GM19240 (cell line): ENCODE data around the gene LCTL.

Experiments
- DNase-seq: peaks from one replicate; pipeline ENCODE4 v3.0.0; 2011; ENCODE audit warnings: low spot score; ENCODE audit not compliant: insufficient read length

Gene LCTL

DNA sequence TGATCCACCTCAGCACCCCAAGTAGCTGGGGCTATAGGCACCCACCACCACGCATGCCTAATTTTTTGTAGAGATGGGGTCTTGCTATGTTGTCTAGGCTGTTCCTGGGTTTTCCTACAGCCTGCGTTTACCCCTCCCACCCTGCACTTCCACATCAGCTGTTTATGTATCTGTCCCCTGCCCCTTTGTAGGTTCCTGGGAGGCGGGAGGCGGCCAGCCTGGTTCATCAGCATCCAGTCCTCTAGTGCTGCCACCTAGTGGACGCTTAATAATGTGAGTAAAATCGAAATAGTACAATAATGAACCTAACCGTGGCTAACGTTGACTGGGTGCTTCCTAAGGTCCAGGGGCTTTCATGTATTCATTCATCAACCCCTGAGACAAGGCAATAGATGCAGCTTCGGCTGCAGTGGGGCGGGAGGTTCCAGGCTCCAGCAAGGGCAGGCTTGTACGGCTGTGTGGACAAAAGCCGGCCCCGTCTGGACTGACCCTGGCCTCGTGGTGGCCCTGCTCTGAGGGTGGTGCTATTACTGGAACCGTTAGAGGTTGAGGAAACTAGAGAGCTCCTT, 1.2 kb upstream of the LCTL start:
- peak; percentile 65 for DNase-seq

DNA sequence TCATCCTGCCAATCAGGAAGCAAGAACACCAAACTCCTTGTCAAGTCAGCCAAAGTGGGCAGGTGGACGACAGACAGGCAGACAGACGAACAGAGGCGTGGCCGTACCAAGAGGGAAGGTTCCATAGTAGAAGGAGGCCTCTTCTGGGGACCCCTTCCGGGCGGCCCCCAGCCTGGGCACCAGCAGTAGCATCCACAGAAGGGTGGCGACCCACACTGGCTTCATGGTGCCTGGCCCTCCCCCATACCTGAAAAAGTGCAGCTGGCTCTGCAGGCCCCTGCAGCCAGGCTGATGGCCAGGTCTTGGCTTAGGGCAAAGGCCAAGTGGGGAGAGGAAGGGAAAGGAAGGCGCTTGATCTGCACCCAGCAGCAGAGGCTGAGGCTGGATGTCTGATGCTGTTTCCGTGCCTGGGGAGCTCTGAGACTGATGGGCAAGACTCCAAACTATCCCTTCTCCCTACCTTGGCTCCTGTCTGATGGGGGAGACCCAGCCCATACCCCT, 607 bp downstream of the LCTL start:
- no peak for DNase-seq

DNA sequence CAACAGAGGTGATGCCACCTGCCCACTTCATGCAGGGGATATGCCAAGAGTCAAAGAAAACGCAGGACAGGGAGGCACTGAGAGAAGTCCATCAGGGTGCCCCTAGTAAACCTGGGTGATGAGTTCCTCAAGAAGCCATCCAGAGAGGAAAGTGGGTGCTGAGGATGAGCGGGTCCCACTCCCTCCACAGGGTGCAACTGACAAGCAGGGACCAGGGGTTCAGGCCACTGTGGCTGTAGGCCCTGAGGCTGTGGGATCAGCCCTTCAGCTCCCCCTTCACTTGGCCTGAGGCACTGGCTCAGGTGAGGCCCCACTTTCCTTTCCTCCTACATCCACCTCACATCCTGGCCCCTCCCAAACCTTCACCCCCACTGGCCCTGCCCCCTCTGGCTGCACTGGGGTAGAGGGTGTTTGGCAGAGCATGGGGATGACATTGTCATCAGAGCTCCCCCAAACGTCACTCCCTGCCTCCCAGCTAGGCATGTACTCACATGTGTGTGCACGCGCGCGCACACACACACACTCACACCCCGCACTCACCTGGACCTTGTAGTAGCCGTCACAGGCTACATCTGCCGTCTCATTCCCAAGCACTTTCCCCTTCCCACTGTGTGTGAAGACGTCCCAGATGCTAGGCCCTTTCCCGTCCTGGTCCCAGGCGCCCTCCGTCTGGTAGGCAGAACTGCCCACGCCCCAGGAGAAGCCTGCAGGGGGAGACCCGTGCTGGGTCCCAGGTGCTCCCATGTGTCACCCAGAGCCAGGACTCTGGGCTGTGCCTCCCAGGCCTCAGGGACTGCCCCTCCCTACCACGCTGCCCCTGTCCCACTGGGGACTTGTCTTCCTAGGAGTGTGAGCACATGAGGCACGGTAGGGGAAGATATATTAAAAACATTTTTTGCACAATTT, 1.4 kb downstream of the LCTL start:
- DNase-seq, result no peak

DNA sequence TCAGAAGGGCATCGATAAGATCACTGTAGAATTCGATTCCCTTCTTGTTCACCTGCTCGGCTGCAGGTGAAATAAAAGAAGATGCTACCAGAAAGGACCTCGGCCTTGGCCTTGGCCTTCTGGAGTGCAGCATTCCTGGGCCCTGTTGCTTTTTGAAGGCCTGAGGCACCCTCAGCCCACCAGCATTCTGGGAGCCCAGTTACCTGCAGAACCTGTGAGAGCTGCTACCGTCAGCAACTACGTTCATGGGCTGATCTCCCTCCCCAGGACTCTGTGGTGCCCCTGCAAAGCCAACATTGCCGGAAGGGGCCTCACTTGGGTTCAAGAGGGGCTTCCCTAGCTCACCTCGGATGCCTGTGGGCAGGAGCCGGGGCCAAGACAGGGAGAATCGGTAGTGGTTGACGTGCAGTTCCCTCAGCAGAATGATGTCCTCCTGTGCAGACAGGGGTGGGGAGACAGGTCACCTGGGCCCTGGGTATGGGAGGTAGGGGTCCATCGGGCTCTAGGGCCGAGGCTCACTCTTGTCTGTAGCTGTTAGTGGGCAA, 2.2 kb downstream of the LCTL start:
- no peak for DNase-seq

DNA sequence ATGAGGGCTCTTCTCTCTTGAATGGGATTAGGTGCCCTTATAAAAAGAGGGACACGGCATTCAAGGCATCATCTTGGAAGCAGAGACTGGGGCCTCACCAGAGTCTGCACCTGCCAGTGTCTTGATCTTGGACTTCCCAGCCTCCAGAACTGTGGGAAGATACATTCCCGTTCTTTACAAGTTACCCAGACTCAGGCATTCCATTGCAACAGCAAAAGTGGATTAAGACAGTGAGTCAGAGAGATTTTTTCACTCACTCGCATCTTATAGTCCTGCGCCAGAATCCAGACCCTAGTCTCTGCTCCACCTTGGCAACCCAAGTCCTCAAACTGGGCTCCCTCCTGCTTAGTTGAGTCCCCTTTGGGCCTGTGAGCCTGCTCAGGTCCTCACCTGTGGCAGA, 2.7 kb downstream of the LCTL start:
- no peak for DNase-seq

DNA sequence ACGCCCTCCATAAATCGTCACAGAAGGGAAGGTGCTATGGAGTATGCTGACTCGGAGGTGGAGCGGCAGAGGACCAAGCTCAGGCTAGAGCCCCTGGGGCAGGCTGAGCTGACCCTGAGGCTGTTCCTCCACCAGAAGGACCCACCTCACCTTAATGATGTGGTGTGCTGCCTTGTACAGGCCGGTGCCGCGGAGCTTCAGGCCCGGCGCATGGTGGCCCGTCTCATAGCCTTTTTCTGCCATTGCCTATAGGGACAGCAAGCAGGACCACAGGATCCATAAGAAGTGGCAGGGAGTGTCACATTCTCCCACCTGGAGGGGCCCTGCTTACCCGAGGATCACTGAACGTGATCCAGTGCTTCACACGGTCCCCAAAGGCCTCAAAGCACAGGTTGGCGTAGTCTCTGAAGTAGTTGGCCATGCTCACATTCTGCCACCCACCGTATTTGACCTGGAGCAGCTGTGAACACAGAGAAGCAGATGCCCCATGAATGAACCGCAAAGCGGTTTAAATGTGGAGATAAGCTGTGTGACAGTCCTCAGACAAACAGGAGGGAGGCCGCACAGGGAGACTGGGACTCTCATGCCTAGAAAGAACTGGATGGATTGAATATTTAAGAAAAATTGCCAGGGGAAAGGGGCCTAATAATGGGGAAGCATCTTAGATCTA, 4.8 kb downstream of the LCTL start:
- DNase-seq, result no peak

DNA sequence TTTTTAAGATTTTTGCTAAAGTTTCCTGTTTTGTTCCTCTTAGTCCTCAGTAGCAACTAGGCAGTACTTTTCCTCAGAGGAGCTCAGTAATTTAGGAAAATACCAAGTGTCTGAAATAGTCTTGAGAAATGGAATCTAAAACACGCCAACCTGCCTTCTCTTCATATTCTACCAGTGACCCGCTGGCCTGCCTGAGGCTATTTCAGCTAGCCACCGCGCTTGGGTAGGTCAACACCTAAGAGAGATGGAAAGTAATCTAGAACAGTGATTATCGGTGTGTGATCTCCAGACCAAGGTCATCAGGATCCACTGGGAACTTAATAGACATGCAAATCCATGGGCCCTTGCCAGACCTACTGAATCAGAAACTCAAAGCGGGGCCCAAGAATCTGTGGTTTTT, 7.5 kb downstream of the LCTL start:
- DNase-seq, result no peak

DNA sequence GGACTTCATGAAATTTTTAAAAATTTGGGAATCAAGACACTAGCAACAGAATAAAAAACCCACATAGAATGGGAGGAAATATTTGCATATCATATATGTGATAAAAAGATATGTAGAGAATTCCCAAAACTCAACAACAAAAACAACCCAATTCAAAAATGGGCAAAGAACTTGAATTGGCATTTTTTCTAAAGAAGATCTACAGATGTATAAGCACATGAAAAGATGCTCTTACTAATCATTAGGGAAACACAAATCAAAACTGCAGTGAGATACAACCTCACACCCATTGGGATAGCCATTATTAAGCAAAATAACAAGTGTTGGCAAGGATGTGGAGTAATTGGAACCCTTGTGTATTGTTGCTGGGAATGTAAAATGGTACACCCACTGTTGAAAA, 10.1 kb downstream of the LCTL start:
- DNase-seq, result no peak

DNA sequence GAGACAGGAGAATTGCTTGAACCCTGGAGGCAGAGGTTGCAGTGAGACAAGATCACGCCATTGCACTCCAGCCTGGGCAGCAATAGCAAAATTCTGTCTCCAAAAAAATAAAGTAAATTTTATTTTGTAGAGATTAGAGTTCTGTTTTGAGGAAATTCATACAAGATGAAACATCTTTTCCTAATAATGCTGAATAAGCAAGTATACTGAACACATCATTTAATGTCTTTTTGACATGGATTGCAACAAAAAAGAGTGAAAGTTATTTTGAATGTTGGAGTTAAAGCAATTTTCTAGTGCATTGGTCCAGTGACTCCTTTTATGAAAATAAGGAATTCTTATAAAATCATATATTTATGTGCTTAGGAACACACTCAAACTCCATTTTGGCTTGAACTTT, 20.5 kb downstream of the LCTL start:
- DNase-seq, result no peak

DNA sequence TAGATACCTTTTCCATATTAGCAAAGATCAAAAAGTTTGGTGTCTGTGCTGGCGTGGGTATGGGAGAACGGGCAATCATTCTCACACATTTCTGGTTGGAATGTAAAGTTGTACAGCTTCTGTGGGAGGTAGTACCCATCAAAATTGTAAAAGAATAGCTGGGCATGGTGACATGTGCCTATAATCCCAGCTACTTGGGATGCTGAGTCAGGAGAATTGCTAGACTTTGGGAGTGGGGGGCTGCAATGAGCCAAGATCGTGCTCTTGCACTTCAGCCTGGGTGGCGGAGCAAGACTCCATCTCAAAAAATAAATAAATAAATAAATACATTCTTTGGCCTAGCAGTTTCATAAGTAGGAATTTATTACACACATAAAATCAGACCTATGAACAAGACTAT, 22.9 kb downstream of the LCTL start:
- no peak for DNase-seq

DNA sequence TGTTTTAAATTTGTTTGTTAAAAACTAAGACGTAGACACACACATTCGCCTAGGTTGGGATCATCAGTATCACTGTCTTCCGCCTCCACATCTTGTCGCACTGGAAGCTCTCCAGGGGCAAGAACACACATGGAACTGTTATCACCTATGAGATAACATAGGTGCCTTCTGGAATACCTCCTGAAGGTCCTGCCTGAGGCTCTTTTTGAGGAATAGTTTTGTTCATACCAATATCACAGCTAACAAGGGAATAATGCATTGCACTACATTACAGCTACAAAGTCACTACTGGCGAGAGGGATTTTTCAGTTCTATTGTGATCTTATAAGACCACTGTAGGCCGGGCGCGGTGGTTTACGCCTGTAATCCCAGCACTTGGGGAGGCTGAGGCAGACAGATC, 30.7 kb downstream of the LCTL start:
- DNase-seq, result no peak

DNA sequence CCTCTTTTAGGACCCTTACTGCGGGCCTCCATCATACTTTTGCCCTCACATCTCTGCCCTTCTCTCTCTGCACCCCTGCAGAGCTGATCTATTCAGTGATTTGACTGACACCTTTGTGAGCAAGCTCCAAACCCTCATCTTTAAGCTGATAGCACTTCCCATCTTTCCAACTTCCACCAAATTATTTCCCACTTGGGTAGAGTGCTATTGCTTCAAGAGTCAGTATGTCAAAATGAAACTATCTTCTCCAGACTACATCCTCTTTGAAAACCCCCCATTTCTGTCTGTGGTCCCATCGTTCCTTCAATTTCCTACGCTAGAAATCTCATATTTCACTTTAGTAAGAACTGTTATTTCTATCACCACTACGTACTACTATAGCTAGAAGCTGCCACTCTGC, 41.0 kb downstream of the LCTL start:
- no peak for DNase-seq

DNA sequence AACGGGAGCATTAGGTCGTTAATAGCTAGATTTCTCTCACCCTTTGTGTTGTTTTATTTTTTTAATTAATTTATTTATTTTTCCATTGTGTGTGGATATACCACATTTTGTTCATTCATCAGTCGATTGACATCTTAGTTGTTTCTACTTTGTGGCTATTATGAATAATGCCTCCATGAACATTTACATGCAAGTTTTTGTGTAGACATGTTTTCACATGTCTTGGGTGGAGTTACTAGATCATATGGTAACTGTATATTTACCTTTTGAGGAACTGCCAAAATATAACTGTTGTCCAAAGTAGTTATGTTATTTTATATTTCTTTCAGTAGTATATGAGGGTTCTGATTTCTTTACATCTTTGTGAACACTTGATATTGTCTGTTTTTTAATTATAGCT, 41.9 kb downstream of the LCTL start:
- no peak for DNase-seq

DNA sequence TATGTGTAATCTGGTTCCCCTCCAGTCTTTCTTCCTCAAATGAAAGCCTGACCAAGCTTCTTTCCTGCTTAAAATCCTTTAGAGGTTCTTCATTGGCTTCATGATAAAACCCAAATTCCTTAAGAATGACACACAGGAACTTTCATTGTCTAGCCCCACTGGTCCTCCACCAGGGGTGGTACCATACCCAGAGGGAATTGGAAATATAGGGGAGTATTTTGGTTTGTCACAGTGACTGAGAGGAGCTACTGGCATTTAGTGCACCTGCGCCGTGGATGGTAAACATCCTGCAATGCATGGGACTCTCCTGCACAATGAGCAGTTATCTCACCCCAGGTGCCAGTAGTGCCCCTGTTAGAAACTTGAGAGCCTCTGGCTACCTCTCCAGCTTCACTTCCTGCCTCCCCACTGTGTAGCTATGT, 49.9 kb downstream of the LCTL start:
- no peak for DNase-seq

DNA sequence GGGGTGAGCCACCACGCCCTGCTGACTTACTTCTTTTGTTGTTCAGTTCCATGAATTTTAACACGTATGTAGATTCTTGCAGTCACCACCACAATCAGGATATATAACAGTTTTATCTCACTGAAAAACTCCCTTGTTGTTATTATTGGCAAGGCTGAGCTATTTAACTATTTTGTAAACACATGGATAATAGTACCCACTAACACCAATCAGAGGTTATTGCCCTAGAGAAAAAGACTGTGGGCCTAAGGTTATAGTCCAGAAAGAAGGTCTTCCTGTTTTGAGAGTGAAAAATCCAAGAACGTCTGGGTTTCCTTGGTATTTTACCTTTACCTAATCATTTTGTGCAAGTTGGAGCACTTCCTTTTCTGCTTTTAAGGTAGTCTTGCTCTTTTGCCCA, 51.2 kb downstream of the LCTL start:
- DNase-seq, result no peak

DNA sequence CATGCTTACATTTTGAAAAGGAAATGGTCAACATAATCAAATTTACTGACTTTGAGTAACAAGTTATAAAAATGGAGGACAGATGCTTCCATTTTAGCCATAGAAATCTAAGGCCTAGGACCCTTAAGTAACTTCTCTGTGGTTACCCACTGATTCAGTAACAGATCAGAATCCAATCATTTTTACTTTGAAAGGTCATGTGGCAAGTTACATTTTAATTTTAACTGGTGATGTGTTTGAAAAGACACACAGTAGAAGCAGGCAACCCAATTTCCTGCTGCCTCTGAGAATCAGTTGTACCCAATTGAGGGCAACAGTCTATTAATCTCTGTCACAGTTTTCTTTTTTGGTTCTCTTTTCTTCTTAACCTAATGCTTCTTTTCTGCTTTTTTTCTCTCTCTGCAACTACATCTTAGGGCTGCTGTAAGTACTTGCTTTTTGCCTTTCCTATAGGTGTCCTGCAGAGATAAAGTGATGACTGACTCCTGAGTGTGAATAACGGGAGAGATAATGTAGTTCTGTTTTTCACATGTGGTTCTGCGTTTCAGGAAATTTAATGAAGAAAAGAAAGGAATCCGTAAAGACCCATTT, 57.4 kb downstream of the LCTL start:
- DNase-seq, result no peak

DNA sequence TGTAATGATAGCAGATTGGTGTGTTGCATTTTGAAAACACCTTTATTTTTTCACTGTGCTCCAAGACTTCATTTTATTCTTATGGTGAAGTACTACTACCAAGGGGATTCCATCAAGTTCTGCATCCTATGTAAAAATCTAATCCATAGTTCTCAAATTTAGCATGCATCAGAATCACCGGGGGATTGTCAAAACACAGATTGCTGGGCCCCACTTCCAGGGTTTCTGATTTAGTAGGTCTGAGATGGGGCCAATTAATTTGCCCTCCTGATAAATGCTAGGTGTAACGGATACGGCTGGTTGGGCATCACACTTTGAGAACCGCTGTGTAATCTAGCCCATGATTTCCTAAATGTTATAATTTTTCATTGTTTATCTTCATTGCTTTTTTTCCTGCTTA, 60.0 kb downstream of the LCTL start:
- no peak for DNase-seq

DNA sequence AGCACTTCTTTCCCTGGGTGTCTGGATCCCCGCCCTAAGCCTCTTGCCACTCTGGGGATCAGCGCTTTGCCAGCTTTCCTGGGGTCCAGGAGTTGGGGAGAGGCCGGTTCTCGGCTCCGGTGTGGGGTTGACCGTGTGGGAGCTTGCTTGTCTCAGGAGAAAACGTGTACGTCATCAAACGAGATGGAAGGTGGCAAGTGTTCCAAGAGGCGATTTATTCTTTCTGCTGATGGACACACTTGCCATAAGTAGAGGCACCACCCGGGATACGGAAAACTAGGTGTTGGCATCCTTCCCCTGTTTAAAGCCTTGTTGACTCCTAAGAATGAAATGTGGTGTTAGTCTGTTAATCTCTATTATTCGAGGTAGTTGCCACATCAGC, 60.4 kb downstream of the LCTL start:
- DNase-seq, result no peak

DNA sequence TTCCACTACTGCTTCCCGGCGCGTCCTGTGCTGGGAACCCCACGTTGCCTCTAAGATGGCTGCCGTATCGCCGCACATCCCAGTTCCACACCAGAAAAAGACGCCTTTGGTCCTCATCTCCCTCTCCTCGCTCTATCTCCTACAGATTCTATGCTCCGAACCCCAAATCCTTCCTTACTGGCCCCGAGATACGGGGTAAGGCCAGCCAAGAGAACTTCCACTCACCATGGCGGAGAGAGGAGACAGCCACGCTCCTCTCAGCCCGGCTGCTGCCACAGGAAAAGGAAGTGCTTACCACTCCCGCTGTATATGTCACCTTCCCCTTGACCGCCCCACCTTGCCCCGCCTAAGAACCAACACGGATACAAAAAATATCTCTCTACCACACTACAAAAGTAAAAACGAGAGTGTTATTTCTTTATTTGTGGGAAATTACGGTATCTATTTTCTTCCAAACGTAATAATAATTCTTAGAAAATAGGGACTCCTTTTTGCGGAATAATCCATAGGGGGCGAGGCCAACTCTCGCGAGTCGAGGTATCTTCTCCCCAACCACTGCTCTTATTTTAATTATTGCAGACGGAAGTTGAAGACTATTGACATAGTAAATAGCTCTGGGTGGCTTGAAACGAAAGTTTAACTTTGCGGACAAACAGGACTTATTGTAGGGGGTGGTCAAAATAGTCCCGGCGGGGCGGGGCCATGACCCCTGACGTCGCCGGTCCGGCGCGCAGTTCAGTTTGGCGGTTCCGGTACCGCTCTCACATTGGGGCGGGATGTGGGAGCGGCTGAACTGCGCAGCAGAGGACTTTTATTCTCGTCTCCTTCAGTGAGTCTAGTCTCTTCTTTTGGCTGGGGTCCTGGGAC, 61.0 kb downstream of the LCTL start, which contains the start of the genes RPL4 and ZWILCH:
RPL4 (minus strand) TSS at position 293 of the 867 bp plus-strand sequence; CDS start at position 228, 65 bp downstream.
ZWILCH (plus strand) TSS at position 764 of the 867 bp plus-strand sequence; CDS start at position 777, 13 bp downstream.
- peak; percentile 34 for DNase-seq

DNA sequence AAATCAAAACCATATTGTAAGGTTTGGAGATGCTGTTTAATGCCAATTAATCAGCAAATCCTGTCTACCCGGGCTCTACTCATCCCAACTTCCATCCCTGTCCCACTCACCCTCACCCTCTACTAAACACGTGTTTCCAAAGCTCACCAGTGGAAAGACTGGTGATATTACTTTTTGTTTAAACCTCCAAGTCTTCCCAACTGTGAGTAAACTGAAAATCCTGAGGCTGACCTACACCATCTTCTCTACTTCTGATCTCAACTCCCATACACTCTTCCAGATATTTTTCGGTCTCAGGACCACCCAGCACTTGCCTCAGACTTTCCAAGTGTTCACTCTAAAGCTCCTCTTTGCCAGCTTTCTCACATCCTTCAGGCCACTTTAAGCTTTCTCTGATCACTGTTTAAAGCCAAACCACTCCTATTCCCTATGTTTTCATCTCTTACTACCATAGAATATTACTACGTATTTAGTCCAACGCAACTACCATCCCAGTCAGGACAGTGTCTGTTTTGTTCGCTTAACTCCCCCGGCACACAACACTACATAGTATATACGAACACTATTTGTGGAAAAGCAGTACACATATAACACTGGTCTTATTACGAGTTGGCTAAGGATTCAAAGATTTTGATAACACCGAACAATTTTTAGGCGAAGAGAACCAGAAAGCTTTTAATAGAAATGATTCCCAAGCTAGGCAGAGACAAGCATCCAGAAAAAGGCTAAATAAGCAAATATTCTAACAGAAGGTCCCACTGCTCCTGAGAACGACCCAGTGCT, 61.8 kb downstream of the LCTL start:
- no peak for DNase-seq
